Measurements from ENCODE around the gene NPHS1.
A peak's percentile ranks its signal among the peaks of the same experiment; 100 is the strongest.
"Not testable (repeated sequence)": the region's sequence is repeated elsewhere in the genome, so short reads cannot be mapped to it uniquely, and the experiment has no call there.

Gene NPHS1

GRCh38 chr19:35848486-35848885 lies 3.8 kb downstream of the NPHS1 start:
- DNase-seq = no peak

- no peak for DNase-seq
Measured at GRCh38 chr19:35847911-35848310, 4.4 kb downstream of the NPHS1 start.

- DNase-seq = no peak
Measured at GRCh38 chr19:35846038-35846668, 6.2 kb downstream of the NPHS1 start.

- DNase-seq = peak; percentile 21
Measured at GRCh38 chr19:35845215-35846037, 6.9 kb downstream of the NPHS1 start.

GRCh38 chr19:35844482-35845214 lies 7.7 kb downstream of the NPHS1 start:
- DNase-seq = no peak

GRCh38 chr19:35843676-35844481 lies 8.4 kb downstream of the NPHS1 start:
- peak; percentile 16 for DNase-seq

GRCh38 chr19:35842666-35843272 lies 9.5 kb downstream of the NPHS1 start:
- DNase-seq = no peak

GRCh38 chr19:35841961-35842595 lies 10.2 kb downstream of the NPHS1 start:
- no peak for DNase-seq

GRCh38 chr19:35836096-35836495 lies 16.2 kb downstream of the NPHS1 start:
- not testable (repeated sequence) for DNase-seq

- DNase-seq = no peak
Measured at GRCh38 chr19:35833972-35834371, 18.3 kb downstream of the NPHS1 start.

GRCh38 chr19:35832054-35832453 lies 20.2 kb downstream of the NPHS1 start:
- DNase-seq = no peak

- DNase-seq = no peak
Measured at GRCh38 chr19:35830986-35831385, 21.3 kb downstream of the NPHS1 start.

GRCh38 chr19:35828692-35829301 lies 23.5 kb downstream of the NPHS1 start:
- peak; percentile 53 for DNase-seq

- no peak for DNase-seq
Measured at GRCh38 chr19:35824150-35824549, 28.2 kb downstream of the NPHS1 start.

- DNase-seq = no peak
Measured at GRCh38 chr19:35822579-35822978, 29.7 kb downstream of the NPHS1 start.

- no peak for DNase-seq
Measured at GRCh38 chr19:35818445-35818844, 33.9 kb downstream of the NPHS1 start.

GRCh38 chr19:35816846-35817245 lies 35.5 kb downstream of the NPHS1 start:
- DNase-seq = no peak

- no peak for DNase-seq
Measured at GRCh38 chr19:35816262-35816661, 36.0 kb downstream of the NPHS1 start.

GRCh38 chr19:35813043-35813890 lies 39.0 kb downstream of the NPHS1 start:
- DNase-seq = no peak
